OCI-LY3 (cell line): ENCODE measurements around the gene TRPM1.

ENCODE experiments used
- H2AFZ ChIP-seq: fragments of 200-600, 300-600 bp; shearing (Covaris generic); 2 replicates; pipeline ENCODE4 v1.6.0; 2014; ENCODE audit warnings: antibody characterized with exemption, low read depth, low read length
- H3K27ac ChIP-seq: fragments of 200-600, 300-600 bp; sonication (generic); 2 replicates; pipeline ENCODE4 v1.5.1; 2014; ENCODE audit warnings: mild to moderate bottlenecking, low read length, moderate library complexity, mixed read lengths
- H3K27me3 ChIP-seq: fragments of 200-600, 300-600 bp; sonication (generic); 2 replicates; pipeline ENCODE4 v1.6.1; 2014; ENCODE audit warnings: low read depth, low read length, mixed read lengths
- H3K36me3 ChIP-seq: fragments of 200-600, 300-600 bp; sonication (generic); replicated peaks from 2 replicates; pipeline ENCODE3; 2014; ENCODE audit warnings: low read depth, low read length, mixed read lengths
- H3K4me1 ChIP-seq: fragments of 300-600, 200-600 bp; sonication (generic); 2 replicates; pipeline ENCODE4 v1.6.1; 2014; ENCODE audit warnings: low read length, mixed read lengths
- H3K4me2 ChIP-seq: fragments of 200-600, 300-600 bp; sonication (generic); 2 replicates; pipeline ENCODE4 v1.6.1; 2014; ENCODE audit warnings: low read length, mixed read lengths
- H3K4me3 ChIP-seq: fragments of 300-600, 200-600 bp; sonication (generic); 2 replicates; pipeline ENCODE4 v1.5.1; 2014; ENCODE audit warnings: antibody characterized with exemption, mild to moderate bottlenecking, low read length, moderate library complexity
- H3K79me2 ChIP-seq: fragments of 300-600, 200-600 bp; shearing (Covaris generic); 2 replicates; pipeline ENCODE4 v1.6.1; 2014; ENCODE audit warnings: mild to moderate bottlenecking, low read length, mixed read lengths
- H3K9ac ChIP-seq: fragments of 300-600, 200-600 bp; shearing (Covaris generic); 2 replicates; pipeline ENCODE4 v1.6.0; 2014; ENCODE audit warnings: mild to moderate bottlenecking, low read length, moderate library complexity
- H3K9me3 ChIP-seq: fragments of 200-600, 300-600 bp; shearing (Covaris generic); 2 replicates; pipeline ENCODE4 v1.6.1; 2014; ENCODE audit warnings: low read length, mixed read lengths; ENCODE audit not compliant: insufficient read depth
- H4K20me1 ChIP-seq: fragments of 200-600, 300-600 bp; sonication (generic); 2 replicates; pipeline ENCODE4 v1.6.1; 2016; ENCODE audit warnings: low read length, mixed read lengths; ENCODE audit not compliant: insufficient read depth
- CTCF ChIP-seq: fragments of 200-600, 300-600 bp; sonication (generic); IDR thresholded peaks from 2 replicates; pipeline ENCODE4 v1.5.1; 2014; ENCODE audit warnings: antibody characterized with exemption, low read length, low read depth
- EZH2phosphoT487 ChIP-seq: fragments of 200-600 bp; shearing (Covaris generic); IDR thresholded peaks from 2 replicates; pipeline ENCODE4 v1.6.1; 2018; ENCODE audit warnings: antibody characterized with exemption, mixed run types, low read depth

The TRPM1 gene

DNA sequence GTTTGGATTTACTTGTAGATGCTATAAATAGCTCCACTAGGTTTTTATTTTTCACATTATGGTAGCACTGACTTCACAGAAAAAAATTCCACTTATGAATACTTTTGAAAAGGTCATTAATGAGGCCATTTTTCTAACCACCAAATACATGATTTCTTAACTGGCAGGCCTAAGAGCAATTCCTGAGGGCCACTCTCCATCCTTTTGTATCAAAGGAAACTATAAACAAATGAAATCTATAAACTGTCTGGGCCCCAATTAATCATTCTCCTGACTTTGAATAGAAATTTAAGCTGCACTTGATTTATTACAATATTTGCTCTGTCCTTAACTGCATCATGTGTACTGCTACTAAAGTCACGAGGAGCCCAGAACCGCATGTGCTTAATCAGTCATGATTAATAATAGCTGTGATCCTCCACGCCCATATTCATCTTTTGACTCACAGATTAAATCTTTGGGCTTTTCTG is 85.0 kb downstream of the TRPM1 start:
- H3K27me3 ChIP-seq, result no peaks in the 10 kb centered on the region
- TF ChIP-seq CTCF (no peak), EZH2phosphoT487 (no peak)
- no peak overlapping the region for H3K27ac ChIP-seq
- no peaks in the 10 kb centered on the region for H3K36me3 ChIP-seq
- H3K9ac ChIP-seq, result no peak overlapping the region
- peaks cover 29% of the 10 kb centered on the region for H3K4me1 ChIP-seq
- H3K4me3 ChIP-seq, result no peak overlapping the region
- H2AFZ ChIP-seq, result no peak overlapping the region
- no peaks in the 10 kb centered on the region for H3K9me3 ChIP-seq
- H4K20me1 ChIP-seq, result no peaks in the 10 kb centered on the region
- H3K4me2 ChIP-seq, result no peak overlapping the region
- H3K79me2 ChIP-seq, result no peaks in the 10 kb centered on the region

- Histone ChIP-seq H3K4me2 (peak overlapping the region; percentile 62), H3K27me3 (no peaks in the 10 kb centered on the region), H3K4me1 (peaks cover 18% of the 10 kb centered on the region), H2AFZ (no peak overlapping the region; the same call in 1 of the 2 replicates), H3K27ac (0 out of 2 replicates have a peak overlapping the region, but pooled peaks have one; percentile 65), H3K9me3 (no peaks in the 10 kb centered on the region), H3K79me2 (no peaks in the 10 kb centered on the region), H4K20me1 (no peaks in the 10 kb centered on the region), H3K9ac (no peak overlapping the region; the same call in 1 of the 2 replicates), H3K36me3 (no peaks in the 10 kb centered on the region), H3K4me3 (no peak overlapping the region)
- TF ChIP-seq CTCF (no peak), EZH2phosphoT487 (no peak)
These were observed 87.0 kb downstream of the TRPM1 start for GRCh38 chr15:31014608-31014925.

GRCh38 chr15:31013863-31014607 is 87.5 kb downstream of the TRPM1 start:
- peak overlapping the region; percentile 65 for H3K27ac ChIP-seq
- H3K27me3 ChIP-seq, result no peaks in the 10 kb centered on the region
- H3K36me3 ChIP-seq, result no peaks in the 10 kb centered on the region
- H4K20me1 ChIP-seq, result no peaks in the 10 kb centered on the region
- H3K4me2 ChIP-seq, result peak overlapping the region; percentile 62
- no peaks in the 10 kb centered on the region for H3K79me2 ChIP-seq
- no peak for TF ChIP-seq CTCF
- TF ChIP-seq EZH2phosphoT487, result no peak
- H3K9ac ChIP-seq, result peak overlapping the region; percentile 41
- peak overlapping the region; percentile 28 for H3K4me3 ChIP-seq
- peak overlapping the region; percentile 88 for H2AFZ ChIP-seq
- no peaks in the 10 kb centered on the region for H3K9me3 ChIP-seq
- peaks cover 18% of the 10 kb centered on the region for H3K4me1 ChIP-seq

GRCh38 chr15:31012455-31012854 is 89.1 kb downstream of the TRPM1 start:
- Histone ChIP-seq H3K4me3 (no peak overlapping the region), H3K9me3 (no peaks in the 10 kb centered on the region), H3K27ac (no peak overlapping the region), H3K79me2 (no peaks in the 10 kb centered on the region), H3K27me3 (no peaks in the 10 kb centered on the region), H2AFZ (no peak overlapping the region), H3K36me3 (no peaks in the 10 kb centered on the region), H4K20me1 (no peaks in the 10 kb centered on the region), H3K4me1 (peaks cover 18% of the 10 kb centered on the region), H3K9ac (no peak overlapping the region), H3K4me2 (no peak overlapping the region)
- TF ChIP-seq EZH2phosphoT487 (no peak), CTCF (no peak)
